Progenitor cell of endocrine pancreas (in vitro differentiated cells): Measurements from ENCODE around the gene DPH3. TPM values are rescaled to one million over a fixed set of nuclear protein-coding genes. Genes with fewer than 3 reads are reported as not detected.

ENCODE experiments used
- DNase-seq: peaks from one replicate; pipeline ENCODE4 v3.0.0; 2021; ENCODE audit warnings: low spot score; ENCODE audit not compliant: unreplicated experiment
- H3K27ac Mint-ChIP-seq: 2 replicates; pipeline ENCODE4 v1.8.0; 2021; ENCODE audit warnings: mild to moderate bottlenecking, moderate library complexity, mixed read lengths
- H3K27me3 Mint-ChIP-seq: 2 replicates; pipeline ENCODE4 v1.8.0; 2021; ENCODE audit warnings: mixed read lengths
- H3K36me3 Mint-ChIP-seq: 2 replicates; pipeline ENCODE4 v1.8.0; 2022; ENCODE audit warnings: mixed read lengths; ENCODE audit not compliant: insufficient read depth
- H3K4me1 Mint-ChIP-seq: 2 replicates; pipeline ENCODE4 v1.8.0; 2021; ENCODE audit warnings: low read depth, mixed read lengths
- H3K4me3 Mint-ChIP-seq: 2 replicates; pipeline ENCODE4 v1.8.0; 2021; ENCODE audit warnings: low read depth, mild to moderate bottlenecking, moderate library complexity, mixed read lengths
- H3K9me3 Mint-ChIP-seq: 2 replicates; pipeline ENCODE4 v1.8.0; 2021; ENCODE audit warnings: low read depth, mixed read lengths
- CTCF ChIP-seq: fragments of 200-600 bp; sonication (generic); IDR thresholded peaks from one replicate; pipeline ENCODE4 v1.5.0; 2021; ENCODE audit warnings: antibody characterized with exemption, mild to moderate bottlenecking; ENCODE audit not compliant: unreplicated experiment
- total RNA-seq: library from RNA; stranded (reverse); gene quantifications from 2 replicates; pipeline ENCODE4 v1.2.1, GENCODE V29; 2021

Gene DPH3
- total RNA-seq, 1 donor from 2014 or later: 27.8 TPM

- Mint-ChIP-seq H3K36me3 (peaks cover 4% of the 10 kb centered on the region), H3K27ac (no peak overlapping the region), H3K4me3 (no peak overlapping the region), H3K9me3 (no peaks in the 10 kb centered on the region), H3K27me3 (no peaks in the 10 kb centered on the region), H3K4me1 (no peaks in the 10 kb centered on the region)
- no peak for DNase-seq
- TF ChIP-seq CTCF: no peak
Observed at GRCh38 chr3:16273867-16274266, 9.1 kb upstream of the DPH3 start.

GRCh38 chr3:16272588-16272987 is 7.8 kb upstream of the DPH3 start:
- Mint-ChIP-seq H3K4me1 (no peaks in the 10 kb centered on the region), H3K4me3 (no peak overlapping the region)

GRCh38 chr3:16270855-16271254 is 6.1 kb upstream of the DPH3 start:
- Mint-ChIP-seq H3K27ac (no peak overlapping the region), H3K4me1 (peaks cover 11% of the 10 kb centered on the region)

More at GRCh38 chr3:16272588-16272987, 7.8 kb upstream of the DPH3 start:
- DNase-seq: no peak
- Mint-ChIP-seq H3K27ac (no peak overlapping the region), H3K9me3 (no peaks in the 10 kb centered on the region), H3K27me3 (no peaks in the 10 kb centered on the region), H3K36me3 (peaks cover 4% of the 10 kb centered on the region)
- TF ChIP-seq CTCF: no peak

GRCh38 chr3:16266714-16267113 is 2.0 kb upstream of the DPH3 start:
- H3K4me1 Mint-ChIP-seq: peaks cover 24% of the 10 kb centered on the region
- no peaks in the 10 kb centered on the region for H3K9me3 Mint-ChIP-seq
- H3K4me3 Mint-ChIP-seq: peak overlapping the region; percentile 35
- peak overlapping the region; percentile 64 for H3K27ac Mint-ChIP-seq
- peaks cover 2% of the 10 kb centered on the region for H3K36me3 Mint-ChIP-seq
- H3K27me3 Mint-ChIP-seq: no peaks in the 10 kb centered on the region
- no peak for DNase-seq
- no peak for TF ChIP-seq CTCF

More at GRCh38 chr3:16270855-16271254, 6.1 kb upstream of the DPH3 start:
- Mint-ChIP-seq H3K4me3 (no peak overlapping the region), H3K36me3 (peaks cover 3% of the 10 kb centered on the region), H3K27me3 (no peaks in the 10 kb centered on the region), H3K9me3 (no peaks in the 10 kb centered on the region)
- no peak for TF ChIP-seq CTCF
- DNase-seq: no peak

GRCh38 chr3:16265455-16265786 is 678 bp upstream of the DPH3 start:
- no peaks in the 10 kb centered on the region for H3K27me3 Mint-ChIP-seq
- H3K27ac Mint-ChIP-seq: peak overlapping the region; percentile 95

More at GRCh38 chr3:16265455-16265786, 678 bp upstream of the DPH3 start:
- no peak for DNase-seq
- H3K9me3 Mint-ChIP-seq: no peaks in the 10 kb centered on the region
- peak overlapping the region; percentile 96 for H3K4me3 Mint-ChIP-seq
- no peaks in the 10 kb centered on the region for H3K36me3 Mint-ChIP-seq
- TF ChIP-seq CTCF: no peak
- peaks cover 24% of the 10 kb centered on the region for H3K4me1 Mint-ChIP-seq
